Hepatocyte (in vitro differentiated cells): ENCODE data around the gene DAP.

Source experiments
- CTCF ChIP-seq: fragments of 200-600 bp; sonication (generic); IDR thresholded peaks from 2 replicates; pipeline ENCODE4 v1.5.1; 2016; ENCODE audit warnings: antibody characterized with exemption, mild to moderate bottlenecking; ENCODE audit not compliant: poor library complexity
- EZH2 ChIP-seq: fragments of 200-600 bp; sonication (generic); IDR thresholded peaks from 2 replicates; pipeline ENCODE4 v1.6.1; 2016; ENCODE audit warnings: antibody characterized with exemption, mild to moderate bottlenecking, borderline replicate concordance

- no peak for TF ChIP-seq CTCF
- no peak for TF ChIP-seq EZH2
Observed at GRCh38 chr5:10662083-10662482, 99.0 kb downstream of the DAP start.
